DMS 273 treated with DMSO at 0.1 percent for 48 hours (cell line): ENCODE measurements around the gene SMC1A.
"Not testable (repeated sequence)": the region's sequence is repeated elsewhere in the genome, so short reads cannot be mapped to it uniquely, and the experiment has no call there.

ENCODE experiments used
- DNase-seq: peaks from one replicate; lab custom pipeline; 2025; lab: John Stamatoyannopoulos, UW

SMC1A gene

DNA sequence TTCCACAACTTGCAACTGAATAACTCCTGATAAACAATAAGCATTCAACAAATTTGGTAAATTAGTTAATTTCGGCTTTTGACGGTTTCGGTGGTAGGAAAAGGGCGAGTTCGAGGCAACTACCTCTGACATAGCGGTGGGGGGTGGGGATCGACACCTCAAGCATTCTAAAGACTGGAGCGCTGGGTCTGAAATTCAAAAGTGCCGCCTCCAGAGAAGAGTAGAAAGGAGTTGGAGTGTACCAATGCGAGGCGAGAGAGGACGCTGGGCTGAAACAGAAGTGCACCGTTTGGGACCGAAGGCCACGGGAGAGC, 725 bp downstream of the SMC1A start:
- DNase-seq: peak; percentile 47

DNA sequence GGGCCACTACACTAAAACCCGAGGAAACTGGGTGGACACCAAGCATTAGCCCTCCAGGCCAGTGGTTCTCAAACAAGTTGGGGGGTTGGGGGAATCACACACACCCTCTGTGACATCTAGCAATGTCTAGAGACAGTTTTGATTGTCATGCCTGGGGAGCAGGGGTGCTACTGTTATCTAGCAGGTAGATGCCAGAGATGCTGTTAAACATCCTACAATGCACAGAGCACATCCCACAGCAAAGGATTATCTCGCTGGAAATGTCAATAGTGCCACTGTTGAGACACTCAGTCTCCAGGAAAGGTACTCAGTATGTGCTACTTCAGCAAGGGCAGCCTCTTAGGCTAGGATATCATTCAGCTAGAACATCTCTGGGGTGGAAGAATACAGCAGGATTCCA, 1.3 kb downstream of the SMC1A start:
- DNase-seq: no peak

DNA sequence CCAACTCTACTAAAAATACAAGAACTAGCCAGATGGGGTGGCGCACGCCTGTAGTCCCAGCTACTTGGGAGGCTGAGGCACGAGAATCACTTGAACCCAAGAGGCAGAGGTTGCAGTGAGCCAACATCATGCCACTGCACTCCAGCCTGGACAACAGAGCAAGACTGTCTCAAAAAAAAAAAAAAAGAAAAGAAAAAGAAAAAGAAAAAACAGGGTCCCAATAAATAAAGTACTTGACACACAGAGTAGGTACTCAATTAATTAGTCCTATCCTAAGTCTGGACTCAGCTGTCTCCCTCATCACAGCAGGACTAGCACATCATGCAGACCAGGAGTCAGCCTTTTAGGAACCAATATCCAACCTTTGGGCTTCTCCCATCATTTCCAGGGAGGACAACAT, 2.1 kb downstream of the SMC1A start:
- DNase-seq: not testable (repeated sequence)

DNA sequence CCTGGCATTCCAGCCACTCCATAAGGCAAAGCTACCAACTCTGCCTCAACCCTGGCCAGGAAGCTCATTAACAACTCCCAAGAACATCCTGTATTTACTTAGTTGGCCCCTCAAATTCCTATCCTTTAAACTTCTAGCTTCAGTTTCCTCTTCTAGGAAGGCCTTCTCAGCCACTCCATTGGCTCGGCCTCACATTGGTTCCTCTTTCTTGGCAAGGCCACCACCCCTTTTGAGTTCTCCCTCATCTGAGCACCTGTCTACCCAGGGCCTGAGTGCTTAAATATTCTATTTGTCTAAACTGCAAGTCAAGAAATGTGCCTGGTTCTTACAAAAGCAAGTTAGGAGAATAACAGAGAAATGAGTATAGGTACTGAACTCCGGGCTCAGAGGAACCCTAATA, 10.0 kb downstream of the SMC1A start:
- no peak for DNase-seq

DNA sequence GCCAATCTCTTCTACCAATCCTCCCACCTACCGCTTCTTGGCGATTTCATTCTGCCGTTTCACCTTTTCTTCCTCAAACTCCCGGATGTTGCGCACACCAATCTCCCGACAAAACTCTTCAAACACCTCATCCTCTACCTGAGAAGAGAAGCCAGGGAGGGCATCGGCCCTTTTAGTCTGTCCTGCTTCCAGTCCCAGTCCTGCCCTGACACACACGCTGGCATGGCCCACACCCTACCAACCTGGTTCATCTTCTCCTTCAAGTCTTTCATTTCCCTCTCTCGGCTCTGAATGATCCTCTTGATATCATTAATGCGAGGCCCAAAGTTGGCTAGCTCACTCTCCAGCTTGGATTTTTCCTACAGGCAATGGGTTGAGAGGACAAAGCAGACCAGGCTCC, 18.9 kb downstream of the SMC1A start:
- DNase-seq: no peak

DNA sequence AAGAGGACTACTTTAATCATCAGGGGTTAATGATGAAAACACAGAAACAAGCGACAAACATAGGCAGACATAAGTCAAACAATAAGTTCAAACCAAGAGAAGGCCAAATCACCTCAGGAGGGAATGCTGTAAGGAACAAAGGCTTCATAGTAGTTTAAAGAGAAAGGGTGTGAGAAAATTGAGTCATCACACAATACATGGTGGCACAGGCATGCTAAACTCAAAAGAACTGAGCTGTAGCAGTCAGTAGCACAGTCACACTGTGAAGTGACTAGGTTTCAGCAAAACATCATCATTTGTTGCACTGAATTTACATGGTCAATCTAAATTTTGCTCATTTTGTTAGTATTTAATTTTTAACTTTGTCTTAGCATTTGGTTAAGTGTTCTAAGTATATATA, 24.2 kb downstream of the SMC1A start:
- DNase-seq: no peak

DNA sequence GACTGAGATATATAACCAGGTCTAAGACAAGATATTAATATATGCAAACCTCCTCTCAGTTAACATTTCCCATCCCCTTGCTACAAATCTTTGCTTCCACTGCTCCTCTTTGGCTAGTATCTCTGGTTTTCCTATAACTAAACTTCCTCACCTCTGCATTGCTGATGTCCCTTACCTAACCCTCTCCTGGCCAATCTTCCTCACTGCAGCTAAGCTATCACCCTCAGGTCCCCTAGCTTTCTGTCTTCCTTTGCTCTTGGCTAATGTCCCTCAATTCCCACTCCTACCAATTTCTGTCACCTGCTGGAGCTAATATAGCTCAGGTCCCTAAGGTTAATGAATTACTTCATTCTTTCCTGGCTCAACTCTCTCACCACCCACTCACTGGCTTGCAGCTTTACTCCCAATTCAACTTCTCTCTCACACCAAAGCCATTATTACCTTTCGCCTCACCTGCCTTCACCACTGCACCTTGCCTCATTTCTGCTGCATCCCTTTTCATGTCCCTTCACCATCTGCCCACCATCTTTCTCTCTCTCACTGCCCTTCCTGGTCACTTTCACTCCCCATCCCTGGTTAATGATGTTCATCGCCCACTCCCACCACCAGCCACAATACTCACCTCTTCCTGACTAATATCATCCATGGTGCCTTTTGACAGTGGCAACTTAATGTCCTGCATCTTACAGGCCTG, 26.7 kb downstream of the SMC1A start:
- no peak for DNase-seq

DNA sequence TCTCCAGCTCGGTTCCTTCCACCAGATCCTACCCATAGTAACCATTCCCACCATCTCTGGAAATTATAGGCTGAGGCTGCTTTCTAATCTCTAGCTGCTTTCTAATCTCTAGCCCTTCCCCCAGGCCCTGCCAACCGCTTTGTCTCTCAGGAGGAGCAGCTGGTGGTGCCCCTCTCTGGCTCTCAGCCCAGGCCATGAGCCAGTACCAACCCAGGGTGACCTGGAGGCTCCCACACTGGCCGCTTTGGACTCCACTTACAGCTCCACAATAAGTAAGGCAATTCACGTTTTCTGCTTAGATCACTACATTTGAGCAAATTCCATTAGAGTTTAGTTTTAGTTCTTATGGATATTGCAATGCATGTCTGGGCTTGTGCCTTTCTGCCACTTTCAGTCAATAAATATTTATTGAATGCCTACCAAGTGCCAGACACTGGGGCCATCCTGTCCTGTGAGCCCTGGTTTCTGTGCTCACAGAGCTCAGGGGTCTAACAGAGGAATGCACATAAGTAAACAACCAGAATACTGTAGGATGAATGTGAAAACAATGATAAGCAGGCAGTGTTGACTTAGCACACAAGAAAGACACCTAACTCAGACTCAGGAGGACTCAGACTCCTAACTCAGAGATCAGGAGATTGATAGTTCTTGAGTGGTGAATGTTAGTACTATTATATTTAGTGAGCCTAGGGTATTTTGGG, 38.9 kb downstream of the SMC1A start:
- peak; percentile 27 for DNase-seq

DNA sequence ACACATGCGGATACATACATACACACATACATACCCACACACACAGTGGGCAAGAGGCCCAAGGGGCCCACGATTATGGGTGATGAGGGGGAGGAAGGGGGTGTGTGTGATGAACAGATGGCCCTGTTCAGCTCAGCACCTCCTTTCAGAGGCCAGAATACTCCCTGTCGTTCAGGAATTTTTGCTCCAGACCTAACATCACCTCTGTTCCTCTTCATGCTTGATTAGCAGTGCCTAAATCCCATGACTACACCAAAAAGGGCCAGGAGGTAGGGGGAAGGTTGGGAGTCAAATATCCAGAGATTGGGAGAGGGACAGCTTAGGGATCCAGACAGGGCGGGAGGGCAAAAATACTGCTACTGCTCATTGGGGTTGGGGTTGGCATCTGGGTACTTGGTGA, 42.7 kb downstream of the SMC1A start:
- DNase-seq: no peak

DNA sequence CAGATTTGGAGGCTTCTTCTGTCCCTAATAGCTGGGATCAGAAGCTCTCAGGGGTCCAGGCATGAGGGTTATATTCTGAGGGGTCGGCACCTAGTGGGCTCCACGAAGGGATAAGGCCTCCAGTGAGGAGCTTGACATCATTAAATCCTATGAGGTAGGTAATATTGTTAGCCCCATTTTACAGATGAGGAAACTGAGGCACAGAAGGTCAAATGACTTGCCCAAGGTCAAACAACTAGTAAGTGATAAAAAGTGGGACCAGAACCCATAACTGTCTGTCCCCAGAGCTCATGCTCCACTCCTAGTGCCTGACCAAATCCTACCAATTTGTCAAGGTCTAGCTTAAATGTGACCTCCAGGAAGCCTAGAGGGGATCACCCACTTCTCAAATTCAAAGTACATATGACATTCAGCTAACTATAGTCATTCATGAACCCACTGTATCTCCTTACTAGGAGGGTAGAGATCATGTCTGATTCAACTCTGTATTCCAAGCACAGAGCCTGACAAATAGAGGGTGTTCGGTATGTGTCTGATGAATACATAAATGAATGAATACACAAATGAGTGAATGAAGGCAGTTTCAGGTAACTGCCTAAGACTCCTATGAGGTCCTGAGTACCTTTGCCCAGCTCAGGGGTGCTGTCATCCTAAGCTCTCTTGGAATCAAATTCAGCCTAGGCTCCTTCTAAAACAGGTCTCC, 43.3 kb downstream of the SMC1A start:
- no peak for DNase-seq

DNA sequence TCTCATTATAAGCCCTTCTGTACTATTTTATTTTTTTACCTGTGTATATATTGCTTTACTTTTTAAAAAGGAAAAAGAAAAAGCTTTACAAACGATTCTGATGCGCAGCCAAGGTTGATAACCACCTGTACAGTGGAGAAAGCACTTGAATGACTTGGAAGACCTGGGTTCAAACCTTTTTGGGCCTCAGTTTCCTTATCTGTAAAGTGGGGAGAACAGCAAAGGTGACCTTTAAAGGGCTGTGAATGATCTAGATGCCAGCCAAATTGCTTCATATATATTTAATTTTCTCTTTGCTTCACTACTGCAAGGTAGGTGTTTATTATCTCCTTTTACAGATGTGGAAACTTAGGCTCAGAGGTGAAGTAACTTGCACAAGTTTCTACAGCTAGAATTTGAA, 45.0 kb downstream of the SMC1A start:
- DNase-seq: no peak

DNA sequence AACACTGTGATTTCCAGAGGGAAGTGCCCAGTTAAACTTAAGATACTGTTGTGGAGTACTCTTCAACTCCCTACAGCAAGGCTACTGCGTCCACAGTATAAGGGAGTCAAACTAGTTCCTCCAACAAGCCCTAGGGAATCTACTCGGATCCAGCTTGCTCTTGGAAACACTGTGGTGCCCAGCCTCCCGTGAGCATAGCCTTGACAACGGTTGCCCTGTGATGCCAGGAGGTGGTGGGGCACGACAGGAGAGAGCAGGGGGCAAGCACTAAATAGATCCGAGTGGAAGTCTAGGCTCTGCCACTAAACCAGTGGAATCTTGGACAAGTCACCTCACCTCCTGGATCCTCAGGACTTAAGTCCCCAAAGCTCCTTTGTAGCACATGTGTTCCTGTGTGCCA, 45.6 kb downstream of the SMC1A start:
- no peak for DNase-seq

DNA sequence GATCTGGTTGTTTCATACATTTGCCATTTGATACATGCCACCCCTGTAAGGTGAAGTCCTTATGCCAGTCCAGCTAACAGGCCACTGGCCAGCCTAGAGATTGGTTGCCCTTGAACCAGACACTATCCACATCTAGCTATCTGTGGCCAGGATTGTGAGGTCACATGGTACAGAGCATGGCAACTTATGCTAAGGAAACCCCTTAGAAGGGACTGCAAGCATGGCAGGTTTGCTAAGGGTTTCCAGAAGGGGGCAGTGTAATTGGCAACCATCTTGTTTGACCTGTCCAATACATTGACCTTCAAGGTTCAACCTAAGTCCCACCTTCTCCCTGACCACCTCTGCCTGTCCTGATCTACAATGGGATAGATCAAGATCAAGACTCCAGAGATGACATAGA, 47.5 kb downstream of the SMC1A start:
- no peak for DNase-seq

DNA sequence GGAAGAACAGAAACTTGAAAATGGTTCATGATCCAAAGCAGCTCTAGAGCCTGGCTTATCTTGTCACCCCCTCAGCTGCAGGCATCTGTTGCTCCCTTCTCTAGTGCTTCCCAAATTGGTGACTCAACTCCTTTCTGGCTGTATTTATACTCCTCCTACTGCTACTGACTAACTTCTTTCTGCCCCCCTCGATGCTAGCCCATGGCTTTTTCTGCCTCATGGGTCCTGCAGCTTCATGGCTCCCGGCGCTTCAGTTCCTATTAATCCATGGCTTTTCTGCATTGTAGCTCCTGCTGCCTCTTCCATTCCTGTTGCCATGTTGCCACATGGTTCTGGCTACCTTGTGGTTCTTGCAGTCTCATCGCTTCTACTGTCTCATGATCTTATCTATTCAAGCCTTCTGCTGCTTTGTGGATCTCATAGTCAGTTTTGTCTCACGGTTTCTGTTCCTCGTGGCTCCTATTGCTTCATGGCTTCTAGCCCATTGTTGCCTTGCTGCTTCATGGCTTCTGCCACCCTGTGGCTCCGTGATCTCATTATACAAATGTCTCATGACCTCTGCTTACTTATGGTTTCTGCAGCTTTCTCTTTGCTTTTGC, 48.1 kb downstream of the SMC1A start:
- DNase-seq: peak; percentile 14

DNA sequence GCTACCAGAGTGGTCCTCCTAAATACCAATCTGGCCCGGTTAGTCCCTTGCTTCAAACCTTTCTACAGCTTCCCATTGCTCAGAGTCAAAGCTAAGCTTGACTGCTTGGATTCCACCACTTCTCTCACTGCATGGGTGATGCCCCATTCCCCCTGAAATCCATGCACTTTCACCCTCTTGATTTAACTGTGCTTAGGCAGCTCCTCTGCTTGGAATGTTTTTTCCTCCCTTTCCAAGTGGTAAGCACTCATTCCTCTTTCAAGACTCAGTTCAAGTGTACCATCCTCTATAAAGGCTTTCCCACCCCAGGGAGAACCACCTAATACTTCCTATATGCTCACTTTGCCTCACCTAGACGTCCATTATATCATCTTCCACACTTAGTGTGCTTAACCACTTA, 49.1 kb downstream of the SMC1A start:
- DNase-seq: no peak

DNA sequence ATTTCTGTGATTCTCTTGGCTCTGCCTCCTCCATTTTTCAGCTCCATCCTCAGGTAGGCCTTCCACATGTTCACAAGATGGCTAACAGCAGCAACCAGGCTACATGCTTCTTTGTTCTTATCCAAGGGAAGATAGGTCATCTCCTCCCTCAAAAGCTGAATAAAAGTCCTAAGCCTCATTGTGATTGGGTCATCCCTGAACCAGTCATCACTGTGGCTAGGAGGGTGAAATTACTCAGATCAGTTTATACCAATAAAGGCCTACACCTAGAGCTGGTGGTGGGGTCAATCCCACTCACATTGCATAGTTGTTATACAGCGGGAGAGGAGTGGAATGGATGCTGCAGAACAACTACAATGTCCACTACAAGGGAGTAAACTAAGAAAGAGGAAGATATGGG, 56.0 kb downstream of the SMC1A start:
- not testable (repeated sequence) for DNase-seq

DNA sequence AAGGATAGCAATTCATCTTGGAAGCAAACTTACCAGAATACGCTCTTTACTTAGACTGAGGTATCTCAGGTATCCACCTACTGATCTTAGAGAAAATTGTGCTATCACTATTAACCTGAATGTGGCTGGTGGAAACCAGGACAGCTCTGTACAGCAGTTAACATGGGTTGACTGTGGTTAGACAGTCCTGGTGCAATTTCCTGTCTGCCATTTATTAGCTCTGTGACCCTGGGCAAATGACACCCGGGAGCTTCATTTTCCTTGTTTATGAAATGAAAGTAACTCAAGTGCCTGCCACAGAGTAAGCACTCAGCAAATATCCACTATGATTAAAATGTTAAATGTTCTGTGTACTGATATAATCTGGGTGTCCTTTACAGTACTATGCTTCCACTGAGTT, 60.0 kb downstream of the SMC1A start:
- no peak for DNase-seq

DNA sequence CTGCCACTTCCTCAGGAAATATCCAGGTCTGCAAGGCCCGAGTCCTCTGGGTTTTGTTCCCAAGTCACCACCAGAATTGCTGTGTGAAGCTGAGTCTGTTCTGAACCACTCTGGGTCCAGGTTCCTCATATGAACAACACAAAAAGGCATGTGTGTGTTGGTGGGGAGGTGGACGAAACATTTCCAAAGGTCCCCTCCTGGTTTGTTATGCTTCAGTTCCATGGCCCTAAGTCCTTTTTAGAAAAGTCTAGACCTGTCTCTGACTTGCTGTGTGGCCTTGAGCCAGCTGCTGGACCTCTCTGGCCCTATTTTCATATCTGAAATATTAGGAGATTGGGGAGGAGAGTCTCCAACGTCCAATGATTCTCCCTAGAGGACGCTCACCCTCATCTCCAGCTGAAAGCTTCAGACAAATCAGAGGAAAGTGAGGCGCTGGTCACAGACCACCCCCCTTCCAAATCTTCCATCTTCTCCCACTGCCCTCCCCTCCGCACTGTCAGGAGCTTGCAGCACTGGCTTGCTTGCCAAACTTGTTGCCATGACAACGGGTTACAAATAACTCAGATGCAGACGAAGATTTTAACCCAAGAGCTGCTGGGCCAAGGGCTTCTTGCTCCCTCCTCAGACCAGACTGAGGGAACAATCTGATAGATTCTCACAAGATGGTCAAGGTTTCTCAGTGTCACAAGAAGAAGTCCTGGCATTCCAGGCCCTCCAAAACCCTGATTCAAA, 64.5 kb downstream of the SMC1A start:
- DNase-seq: no peak

DNA sequence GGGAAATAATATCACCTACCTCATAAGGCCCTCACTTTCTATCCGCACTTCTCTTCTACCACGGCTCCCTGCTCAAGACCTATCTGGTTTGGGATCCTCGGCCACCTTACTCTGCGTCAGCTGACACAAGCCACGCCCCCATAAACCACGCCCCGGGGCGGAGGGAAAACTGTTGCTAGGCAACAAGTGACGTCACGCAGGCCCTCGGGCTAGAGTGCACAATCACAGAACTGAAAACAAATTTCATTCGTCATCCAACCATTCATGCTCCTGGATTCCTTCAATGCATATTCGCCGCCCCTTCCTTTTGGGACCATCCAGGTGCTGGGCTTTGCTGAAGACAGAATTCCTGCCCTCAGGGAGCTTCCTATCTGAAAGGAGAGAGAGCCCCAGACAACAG, 66.3 kb downstream of the SMC1A start:
- no peak for DNase-seq

DNA sequence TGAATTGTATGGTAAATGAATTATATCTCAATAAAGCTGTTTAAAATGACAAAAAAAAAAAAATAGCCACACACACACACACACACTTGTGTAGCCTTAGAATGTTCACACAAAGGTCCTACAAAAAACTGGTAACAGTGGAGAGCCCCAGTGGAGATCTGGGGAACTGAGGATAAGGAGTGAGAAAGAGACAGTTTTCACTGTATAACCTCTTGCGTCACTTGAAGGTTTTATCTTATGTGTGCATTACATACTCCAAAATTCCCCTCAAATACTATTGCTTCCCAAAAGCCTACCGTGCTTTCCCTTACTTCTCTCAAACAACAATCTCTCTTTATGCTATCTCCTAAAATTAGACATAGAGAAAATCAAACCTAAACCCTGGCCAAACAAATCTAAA, 67.8 kb downstream of the SMC1A start:
- no peak for DNase-seq

DNA sequence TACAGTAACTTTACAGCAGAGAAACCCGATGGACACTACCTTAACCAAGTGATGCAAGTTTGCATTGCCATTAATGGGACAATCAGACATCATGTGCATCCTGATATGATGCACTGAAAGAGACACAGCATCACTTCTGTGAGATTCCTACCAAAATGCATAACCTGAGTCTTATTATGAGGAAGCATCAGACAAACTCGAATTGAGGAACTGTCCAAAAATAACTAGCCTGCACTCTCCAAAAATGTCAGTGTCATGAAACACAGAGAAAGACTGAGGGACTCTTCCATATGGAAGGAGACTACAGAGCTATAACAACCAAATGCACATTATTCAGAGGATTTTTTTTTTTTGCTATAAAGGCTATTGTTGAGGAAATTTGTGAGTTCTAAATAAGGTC, 74.5 kb downstream of the SMC1A start:
- DNase-seq: no peak

DNA sequence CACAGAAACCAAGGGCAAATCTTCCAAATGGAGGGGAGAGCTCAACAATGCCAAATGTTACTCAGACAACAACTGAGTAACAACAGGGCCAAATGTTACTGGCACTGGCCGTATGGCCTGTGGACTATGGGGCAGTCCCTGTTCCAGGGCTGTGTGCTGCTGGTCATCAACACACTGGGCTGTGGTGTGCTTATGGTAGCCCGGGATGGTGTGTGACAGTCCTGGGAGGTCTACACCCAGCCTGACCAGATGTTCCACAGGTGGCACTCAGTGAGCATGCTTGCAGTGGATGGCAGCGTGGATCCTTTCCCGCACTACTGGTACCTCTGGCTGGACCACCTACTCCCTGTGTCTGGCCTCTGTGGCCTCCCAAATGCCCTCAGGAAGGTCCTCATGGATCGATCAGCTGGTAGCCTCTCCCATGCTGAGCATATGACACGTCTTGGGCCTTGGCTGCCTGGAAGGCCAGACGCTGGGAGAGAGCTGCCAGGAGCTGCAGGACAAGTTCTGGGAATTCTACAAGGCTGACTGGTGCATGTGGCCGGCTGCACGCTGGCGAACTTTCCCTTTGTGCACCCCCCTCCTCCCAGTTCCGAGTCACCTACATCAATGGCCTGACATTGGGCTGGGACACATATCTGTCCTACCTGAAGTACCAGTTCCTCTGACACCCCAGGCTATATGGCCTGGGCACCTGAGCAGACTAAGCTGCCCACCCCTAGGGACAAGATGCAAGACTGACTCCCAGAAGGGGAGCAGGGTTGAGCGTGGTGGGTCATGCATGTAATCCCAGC, 81.4 kb downstream of the SMC1A start:
- DNase-seq: no peak
